NCI-H345 treated with DMSO at 0.1 percent for 48 hours (cell line): ENCODE data around the gene LRCH4.

ENCODE experiments used
- DNase-seq: peaks from one replicate; lab custom pipeline; 2025; ENCODE audit not compliant: unreplicated experiment; lab: John Stamatoyannopoulos, UW

The LRCH4 gene

GRCh38 chr7:100585511-100586265, at the start of gene LRCH4:
Gene LRCH4 (minus strand): TSS chr7:100586129. CDS start chr7:100586100, 29 bp downstream.
- peak; percentile 53 for DNase-seq

GRCh38 chr7:100632951-100633717, 47.2 kb upstream of the LRCH4 start:
- peak; percentile 20 for DNase-seq

GRCh38 chr7:100630066-100630465, 44.1 kb upstream of the LRCH4 start:
- no peak for DNase-seq

GRCh38 chr7:100629117-100629716, 43.3 kb upstream of the LRCH4 start:
- no peak for DNase-seq

- no peak for DNase-seq
These were observed 41.3 kb upstream of the LRCH4 start for GRCh38 chr7:100627238-100627549.

GRCh38 chr7:100626530-100627237, 40.8 kb upstream of the LRCH4 start:
- DNase-seq: peak; percentile 42

GRCh38 chr7:100626055-100626454, 40.1 kb upstream of the LRCH4 start:
- no peak for DNase-seq

- DNase-seq: no peak
These were observed 38.3 kb upstream of the LRCH4 start for GRCh38 chr7:100623951-100624824.

GRCh38 chr7:100621554-100621953, 35.6 kb upstream of the LRCH4 start:
- DNase-seq: no peak

- no peak for DNase-seq
These were observed 34.9 kb upstream of the LRCH4 start for GRCh38 chr7:100620804-100621203.

- DNase-seq: no peak
These were observed 34.3 kb upstream of the LRCH4 start for GRCh38 chr7:100620239-100620638.

GRCh38 chr7:100614308-100614861, 28.5 kb upstream of the LRCH4 start:
- DNase-seq: no peak

- no peak for DNase-seq
These were observed 27.7 kb upstream of the LRCH4 start for GRCh38 chr7:100613412-100614175.

GRCh38 chr7:100612730-100613390, 26.9 kb upstream of the LRCH4 start:
- DNase-seq: no peak

- DNase-seq: peak; percentile 98
These were observed 26.2 kb upstream of the LRCH4 start, which contains the start of gene MOSPD3 for GRCh38 chr7:100611983-100612729. Gene MOSPD3 (plus strand): TSS chr7:100612540. CDS start chr7:100612792, 252 bp downstream.

GRCh38 chr7:100609958-100610357, 24.0 kb upstream of the LRCH4 start:
- no peak for DNase-seq

- no peak for DNase-seq
These were observed 21.2 kb upstream of the LRCH4 start for GRCh38 chr7:100607111-100607510.

GRCh38 chr7:100606313-100606712, 20.4 kb upstream of the LRCH4 start:
- no peak for DNase-seq
